ENCODE data around the gene TCF12. TPM values are rescaled to one million over a fixed set of nuclear protein-coding genes. Genes with fewer than 3 reads are reported as not detected.
A peak's percentile ranks its signal among the peaks of the same experiment; 100 is the strongest.

The TCF12 gene
- total RNA-seq, 1 experiment from 2014 or later: 76.7 TPM

- Histone ChIP-seq H3K79me1 (ENCODE audit: insufficient read depth, low read depth, low read length, poor library complexity, severe bottlenecking) (no peaks in the 10 kb centered on the region), H3K23me2 (ENCODE audit: insufficient read length, low read depth, low read length, poor library complexity, severe bottlenecking) (no peaks in the 10 kb centered on the region), H2BK20ac (ENCODE audit: low read depth, low read length, poor library complexity, severe bottlenecking) (no peak overlapping the region), H3K9me3 (ENCODE audit: control insufficient read depth, low read depth, low read length) (no peaks in the 10 kb centered on the region), H4K5ac (ENCODE audit: insufficient read length, low read depth, low read length) (no peak overlapping the region), H3T11ph (ENCODE audit: low read length) (no peak overlapping the region), H4K91ac (ENCODE audit: insufficient read length, low read depth, low read length) (no peak overlapping the region), H3K9ac (ENCODE audit: extremely low read depth, insufficient read length, low read length) (no peak overlapping the region), H2AK5ac (ENCODE audit: insufficient read length, low read length) (no peak overlapping the region), H3K18ac (ENCODE audit: insufficient read length, low read depth, low read length) (no peak overlapping the region), H3K56ac (ENCODE audit: insufficient read length, low read depth, low read length) (no peak overlapping the region), H3K4me1 (ENCODE audit: insufficient read depth, low read length) (peaks cover 5% of the 10 kb centered on the region; the same call in 1 of the 2 replicates), H2BK12ac (ENCODE audit: insufficient read length, low read depth, low read length) (no peak overlapping the region), H4K20me1 (ENCODE audit: control insufficient read depth, insufficient read depth, insufficient read length) (no peaks in the 10 kb centered on the region), H3K27ac (ENCODE audit: insufficient read length, low read depth, low read length) (no peak overlapping the region), H3K23ac (ENCODE audit: insufficient read length, low read depth, low read length) (no peak overlapping the region), H2AFZ (ENCODE audit: low read length) (no peak overlapping the region), H3K4me2 (ENCODE audit: insufficient read depth, insufficient read length, low read length) (no peak overlapping the region), H2BK15ac (ENCODE audit: low read depth, low read length) (no peak overlapping the region), H2BK120ac (ENCODE audit: low read depth, low read length, poor library complexity, severe bottlenecking) (no peak overlapping the region), H3K79me2 (ENCODE audit: insufficient read depth, low read length) (no peaks in the 10 kb centered on the region), H3K27me3 (ENCODE audit: insufficient read depth, low read length) (no peaks in the 10 kb centered on the region), H4K8ac (replicated peaks; ENCODE audit: insufficient read length, low read depth, low read length) (no peak overlapping the region), H2BK5ac (ENCODE audit: insufficient read length, low read length) (no peak overlapping the region), H3K4ac (ENCODE audit: low read depth, low read length) (no peak overlapping the region), H3K14ac (ENCODE audit: insufficient read depth, low read length) (no peak overlapping the region)
- H3K4me3 Mint-ChIP-seq: no peak overlapping the region
- DNase-seq: no peak
- H3K27me3 Mint-ChIP-seq (ENCODE audit: low read depth): no peaks in the 10 kb centered on the region
- TF ChIP-seq, protein P1, sequence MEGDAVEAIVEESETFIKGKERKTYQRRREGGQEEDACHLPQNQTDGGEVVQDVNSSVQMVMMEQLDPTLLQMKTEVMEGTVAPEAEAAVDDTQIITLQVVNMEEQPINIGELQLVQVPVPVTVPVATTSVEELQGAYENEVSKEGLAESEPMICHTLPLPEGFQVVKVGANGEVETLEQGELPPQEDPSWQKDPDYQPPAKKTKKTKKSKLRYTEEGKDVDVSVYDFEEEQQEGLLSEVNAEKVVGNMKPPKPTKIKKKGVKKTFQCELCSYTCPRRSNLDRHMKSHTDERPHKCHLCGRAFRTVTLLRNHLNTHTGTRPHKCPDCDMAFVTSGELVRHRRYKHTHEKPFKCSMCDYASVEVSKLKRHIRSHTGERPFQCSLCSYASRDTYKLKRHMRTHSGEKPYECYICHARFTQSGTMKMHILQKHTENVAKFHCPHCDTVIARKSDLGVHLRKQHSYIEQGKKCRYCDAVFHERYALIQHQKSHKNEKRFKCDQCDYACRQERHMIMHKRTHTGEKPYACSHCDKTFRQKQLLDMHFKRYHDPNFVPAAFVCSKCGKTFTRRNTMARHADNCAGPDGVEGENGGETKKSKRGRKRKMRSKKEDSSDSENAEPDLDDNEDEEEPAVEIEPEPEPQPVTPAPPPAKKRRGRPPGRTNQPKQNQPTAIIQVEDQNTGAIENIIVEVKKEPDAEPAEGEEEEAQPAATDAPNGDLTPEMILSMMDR (conservative IDR thresholded peaks at IDR 0.05): no peak
- peaks cover 3 to 24% (median 14%) of the 10 kb centered on the region in 3 experiments; a peak in 5 of 7 replicates for H3K36me3 Mint-ChIP-seq (ENCODE audit: insufficient read depth in 1 of 3, low read depth in 3 of 3)
- no peaks in the 10 kb centered on the region for H3K9me3 Mint-ChIP-seq
- H3K27ac Mint-ChIP-seq: peak overlapping the region in 2 of 3 experiments; percentile 46 to 57; a peak in 2 of 7 replicates
- H3K4me1 Mint-ChIP-seq: peaks cover 28 to 43% of the 10 kb centered on the region in 2 experiments
- WGBS (ENCODE audit: extremely low coverage, insufficient read length, low lambda C conversion rate): no CpG with 5 or more reads among the region's 1 CpG
Observed at GRCh38 chr15:57195326-57195725, 276.9 kb downstream of the TCF12 start.

All from H9 (cell line).